Measurements from ENCODE around the gene SFXN5. TPM values are rescaled to one million over a fixed set of nuclear protein-coding genes. Genes with fewer than 3 reads are reported as not detected.

SFXN5 gene
- total and polyA plus RNA-seq, 2 donors (not counting 3 experiments of a cell fraction or from before 2014, with no cell fraction given) = 18.7 to 28.6 TPM

GRCh38 chr2:72956936-72957335 lies 114.6 kb downstream of the SFXN5 start:
- BruUV-seq (replicated peaks) = no TSS peak

More at GRCh38 chr2:72956936-72957335, 114.6 kb downstream of the SFXN5 start:
- intact Hi-C loops (cut with micrococcal nuclease) = no loop called here
- H3K4me3 ChIP-seq (replicated peaks in 1 of 3; ENCODE audit: insufficient read depth in 1 of 3, low read depth in 1 of 3, low read length in 3 of 3) = no peak overlapping the region
- H3K4me2 ChIP-seq (ENCODE audit: insufficient read depth, low read length) = no peak overlapping the region
- no peak for TF ChIP-seq MYC (IDR thresholded peaks at IDR 0.05; ENCODE audit: low read depth, low read length)
- TF ChIP-seq POLR2AphosphoS5 (IDR thresholded peaks at IDR 0.05; ENCODE audit: insufficient read depth, low read depth, low read length) = no peak
- TF ChIP-seq FOS (IDR thresholded peaks at IDR 0.05; ENCODE audit: borderline replicate concordance, insufficient read depth, low read length) = no peak
- no peak for TF ChIP-seq CTCF (IDR thresholded peaks at IDR 0.05; ENCODE audit: extremely low read depth in 1 of 2, insufficient read depth in 1 of 2, low read depth in 1 of 2, low read length in 2 of 2)
- TF ChIP-seq POLR2A (IDR thresholded peaks at IDR 0.05; ENCODE audit: low read depth, low read length) = no peak
- TF ChIP-seq MAX (IDR thresholded peaks at IDR 0.05; ENCODE audit: insufficient read depth, insufficient read length) = no peak
- TF ChIP-seq JUN (IDR thresholded peaks at IDR 0.05; ENCODE audit: borderline replicate concordance, insufficient read depth, insufficient read length, low read depth) = no peak
- TF ChIP-seq GATA2 (IDR thresholded peaks at IDR 0.05; ENCODE audit: insufficient read depth, insufficient read length, low read depth, low read length) = no peak
- no peak for TF ChIP-seq EZH2 (IDR thresholded peaks at IDR 0.05; ENCODE audit: borderline replicate concordance, low read depth, low read length, severe bottlenecking)
- no peaks in the 10 kb centered on the region for H4K20me1 ChIP-seq (replicated peaks; ENCODE audit: control insufficient read depth, extremely low read depth, insufficient read depth, low read length)
- ChIA-PET CTCF (interaction anchor here (2.8 kb wide), 1 partner anchor 17 kb away, joined by 9 read pairs; no protein-coding TSS in a partner anchor), POLR2A (no interaction called here)
- H3K79me2 ChIP-seq (ENCODE audit: control insufficient read depth, insufficient read depth, low read length) = no peaks in the 10 kb centered on the region
- H3K27me3 ChIP-seq (ENCODE audit: control insufficient read depth in 2 of 2, insufficient read depth in 2 of 2, low read length in 2 of 2) = no peaks in the 10 kb centered on the region
- H3K27ac ChIP-seq (ENCODE audit: insufficient read depth, low read depth, low read length) = no peak overlapping the region
- DNase-seq (ENCODE audit: low read depth, low spot score) (no peak), FAIRE-seq (no peak)
- H3K4me1 ChIP-seq (ENCODE audit: control insufficient read depth, extremely low read depth, insufficient read depth, low read length) = no peaks in the 10 kb centered on the region
- H3K9me1 ChIP-seq (replicated peaks; ENCODE audit: control insufficient read depth, extremely low read depth, insufficient read depth, low read length) = no peaks in the 10 kb centered on the region
- dilution Hi-C loops (cut with MboI; ENCODE audit: extremely low pct_ligation_motif_present, low sequenced_read_pairs) = no loop called here
- H3K36me3 ChIP-seq (ENCODE audit: control insufficient read depth in 2 of 2, extremely low read depth in 1 of 2, insufficient read depth in 2 of 2, low read length in 2 of 2) = no peaks in the 10 kb centered on the region
- H2AFZ ChIP-seq (ENCODE audit: low read depth, low read length) = no peak overlapping the region
- H3K9me3 ChIP-seq (replicated peaks; ENCODE audit: control insufficient read depth, insufficient read depth, low read length) = no peaks in the 10 kb centered on the region
- no peak overlapping the region for H3K9ac ChIP-seq (replicated peaks; ENCODE audit: extremely low read depth, insufficient read depth, low read length)
